Middle frontal gyrus (tissue), 1 donor: ENCODE results near the gene SCN1A.
"Not testable (repeated sequence)": the region's sequence is repeated elsewhere in the genome, so short reads cannot be mapped to it uniquely, and the experiment has no call there.

Experiments
- DNase-seq: peaks from one replicate; pipeline ENCODE4 v3.0.0-alpha.2; 2015; ENCODE audit warnings: low spot score; ENCODE audit errors: extremely low spot score

SCN1A gene

DNA sequence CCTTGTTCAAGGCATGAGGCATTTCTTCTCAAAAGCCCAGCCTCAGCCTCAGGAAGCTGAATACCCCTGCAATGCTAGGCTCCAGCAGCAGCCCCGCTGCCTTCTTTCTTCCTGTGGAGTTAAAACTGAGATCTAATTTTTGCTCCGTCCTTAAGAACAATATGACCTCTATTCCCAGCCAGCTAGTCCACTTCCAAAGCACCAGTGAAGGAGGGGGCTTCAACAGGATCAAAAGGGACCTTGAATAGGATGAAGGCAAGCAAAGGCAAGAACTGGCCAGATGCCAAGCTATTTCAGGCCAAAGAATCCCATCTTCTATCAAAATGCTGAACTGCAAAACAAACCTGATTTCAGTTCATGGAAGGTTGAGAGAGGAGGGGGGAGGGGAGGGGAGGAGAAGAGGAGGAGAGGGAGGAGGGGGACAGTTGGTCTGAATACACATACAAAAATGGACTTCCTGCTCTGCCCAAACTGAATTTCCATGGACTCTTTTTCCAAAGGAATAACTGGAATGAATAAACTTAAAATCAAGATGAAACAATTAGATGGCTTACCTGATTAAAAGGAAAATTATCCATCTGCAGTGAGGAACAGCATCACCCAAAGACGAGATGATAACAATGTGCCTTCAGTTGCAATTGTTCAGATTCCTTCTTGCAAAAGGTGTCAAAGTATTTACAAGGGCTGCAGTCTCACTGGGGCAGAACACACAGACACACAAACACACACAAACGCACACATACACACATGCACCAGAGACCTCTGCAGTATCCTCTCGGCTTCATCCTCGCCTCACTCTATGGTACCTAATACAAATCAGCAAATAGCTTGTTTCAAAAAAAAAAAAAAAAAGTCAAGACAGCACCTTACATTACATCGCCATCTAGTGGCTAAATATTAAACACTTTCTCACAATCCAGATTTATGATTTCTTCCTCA lies at the start of gene SCN1A:
TSS of gene SCN1A (minus strand) at position 804 of the 939 bp plus-strand sequence. CDS start 54,399 bp downstream, outside the sequence.
- DNase-seq: no peak

- DNase-seq: no peak
These were observed 45.4 kb upstream of the SCN1A start for GRCh38 chr2:166173263-166173662.

GRCh38 chr2:166171216-166171615 lies 43.4 kb upstream of the SCN1A start:
- no peak for DNase-seq

DNA sequence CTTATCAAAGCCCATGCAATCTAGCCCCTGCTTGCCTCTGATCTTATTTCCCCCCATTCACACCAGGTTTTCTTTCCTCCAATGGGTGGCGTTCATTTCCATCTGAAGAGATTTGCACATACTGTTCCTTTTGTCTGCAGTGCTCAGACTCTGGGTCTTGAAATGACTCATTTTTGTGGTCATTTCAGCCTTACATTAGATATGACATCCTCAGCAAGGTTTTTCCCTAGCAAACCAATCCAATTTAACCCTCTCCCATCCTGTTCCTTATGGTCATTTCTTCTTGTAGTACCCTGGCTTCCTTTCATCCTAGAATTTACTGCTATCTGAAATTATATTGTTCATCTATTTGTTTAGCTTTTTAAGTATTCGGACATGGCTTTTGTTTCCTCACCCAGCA lies 42.5 kb upstream of the SCN1A start:
- no peak for DNase-seq

GRCh38 chr2:166167449-166167848 lies 39.6 kb upstream of the SCN1A start:
- no peak for DNase-seq

GRCh38 chr2:166163775-166164174 lies 36.0 kb upstream of the SCN1A start:
- no peak for DNase-seq

DNA sequence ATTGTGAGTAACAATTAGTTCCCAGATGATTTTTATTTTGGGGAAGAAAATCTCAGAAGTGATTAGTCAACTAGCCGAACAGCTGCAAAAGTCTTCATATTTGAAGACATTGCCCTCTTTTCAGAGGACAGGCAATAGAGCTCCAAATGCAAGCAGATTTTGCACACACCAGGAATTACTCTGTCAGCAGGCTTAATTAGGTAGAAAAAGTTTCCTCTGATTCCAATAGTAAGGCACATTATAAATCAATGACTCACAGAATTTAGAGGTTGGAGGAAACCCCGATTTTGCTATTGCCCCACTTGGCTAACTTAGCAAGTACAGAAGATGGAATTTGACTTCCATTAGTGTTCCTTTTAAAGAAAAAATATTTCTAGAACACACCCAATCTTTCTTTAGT lies 30.7 kb upstream of the SCN1A start:
- no peak for DNase-seq

DNA sequence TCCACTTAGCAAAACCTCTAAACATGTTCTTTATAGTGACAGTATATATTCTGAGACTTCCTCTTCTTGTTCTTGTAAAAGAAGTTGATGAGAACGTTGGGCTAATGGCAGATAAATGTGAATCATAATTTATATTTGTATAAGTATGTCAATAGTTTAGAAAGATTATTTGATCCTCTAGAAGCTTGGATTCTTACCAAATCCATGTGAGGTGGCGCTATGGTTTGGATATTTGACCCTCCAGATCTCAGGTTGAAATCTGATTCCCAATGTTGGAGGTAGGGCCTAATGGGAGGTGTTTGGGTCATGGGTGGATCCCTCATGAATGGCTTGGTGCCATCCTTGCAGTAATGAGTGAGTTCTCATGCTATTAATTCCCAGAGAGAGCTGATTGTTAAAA lies 29.8 kb upstream of the SCN1A start:
- no peak for DNase-seq

- no peak for DNase-seq
These were observed 29.2 kb upstream of the SCN1A start for GRCh38 chr2:166156985-166157490.

DNA sequence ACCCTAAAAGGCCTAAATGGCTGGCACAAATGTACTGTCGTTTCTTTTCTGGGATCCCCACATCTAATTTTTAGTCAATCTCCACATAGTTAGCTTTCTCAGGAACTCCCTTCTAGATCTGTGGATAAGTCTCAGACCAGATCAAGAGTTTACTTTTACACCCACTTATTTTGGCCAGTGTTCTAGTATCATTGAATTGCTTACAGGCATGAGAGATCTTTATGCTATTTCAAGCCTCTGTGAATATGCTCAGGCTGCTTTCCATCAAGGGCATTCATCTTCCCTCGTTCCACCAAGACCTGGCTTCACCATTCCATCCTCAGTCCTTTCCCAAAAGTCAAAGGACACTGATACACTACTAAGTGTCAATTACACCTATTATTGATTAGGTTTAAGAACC lies 27.8 kb upstream of the SCN1A start:
- DNase-seq: no peak

- no peak for DNase-seq
These were observed 27.0 kb upstream of the SCN1A start for GRCh38 chr2:166154685-166155338.

DNA sequence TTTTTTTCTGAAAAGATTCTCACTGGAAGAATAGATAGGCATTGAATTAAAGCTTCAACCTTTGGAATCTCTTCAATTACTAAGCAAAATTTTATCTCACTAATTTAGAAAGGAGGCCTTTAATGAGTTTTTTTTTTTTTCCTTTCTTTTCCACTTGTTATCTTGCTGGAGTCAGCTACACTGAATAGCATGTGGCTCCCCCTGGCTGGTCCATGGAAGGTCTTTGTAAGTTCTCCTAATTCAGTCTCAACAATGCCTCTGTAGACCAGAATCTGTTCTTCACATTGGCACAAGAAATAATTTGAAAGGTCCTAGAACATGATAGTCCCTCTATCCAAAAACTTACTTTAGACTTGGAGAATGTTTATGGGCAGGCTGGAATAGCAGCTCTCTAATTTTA lies 24.2 kb upstream of the SCN1A start:
- DNase-seq: no peak

DNA sequence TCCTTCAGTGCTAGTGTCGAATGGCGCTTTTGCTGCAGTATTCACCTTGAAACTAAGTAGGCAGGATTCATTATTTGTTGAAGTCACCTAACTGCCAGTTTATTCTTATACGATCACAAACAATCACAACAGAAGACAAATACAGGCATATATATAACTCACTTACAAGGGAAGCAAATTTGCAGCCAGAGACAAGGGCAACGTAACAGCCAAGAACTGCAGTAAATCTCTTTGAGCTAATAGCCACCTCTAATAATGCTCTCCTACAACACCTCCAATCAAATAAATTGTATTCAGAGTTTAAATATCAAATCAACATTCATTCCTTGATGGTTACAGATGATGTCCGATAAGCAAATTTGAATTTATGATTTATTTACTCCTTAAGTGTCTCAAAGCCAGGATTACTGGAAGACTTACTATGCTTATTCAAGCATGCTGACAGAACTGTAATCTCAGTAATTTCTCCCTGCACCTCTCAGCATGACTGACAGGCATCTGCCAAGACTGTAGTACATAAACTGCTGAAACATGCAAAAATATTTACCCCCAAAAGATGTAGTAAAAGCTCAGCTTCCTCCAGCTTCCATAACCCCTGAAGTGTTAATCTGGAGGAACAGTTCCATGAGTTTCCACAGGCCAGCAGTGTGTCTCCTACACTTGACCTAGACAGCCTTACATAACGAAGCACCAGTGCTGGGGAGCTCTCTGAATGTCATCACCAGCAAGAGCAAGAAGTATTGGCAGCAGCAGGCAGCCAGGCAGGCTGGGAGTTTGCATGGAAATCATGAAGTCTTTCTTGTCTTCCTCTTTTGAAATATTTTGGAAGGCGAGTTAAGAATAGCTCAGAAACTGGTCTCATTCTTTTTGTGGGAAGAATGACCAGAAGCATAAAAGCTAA lies 20.9 kb upstream of the SCN1A start:
- no peak for DNase-seq

DNA sequence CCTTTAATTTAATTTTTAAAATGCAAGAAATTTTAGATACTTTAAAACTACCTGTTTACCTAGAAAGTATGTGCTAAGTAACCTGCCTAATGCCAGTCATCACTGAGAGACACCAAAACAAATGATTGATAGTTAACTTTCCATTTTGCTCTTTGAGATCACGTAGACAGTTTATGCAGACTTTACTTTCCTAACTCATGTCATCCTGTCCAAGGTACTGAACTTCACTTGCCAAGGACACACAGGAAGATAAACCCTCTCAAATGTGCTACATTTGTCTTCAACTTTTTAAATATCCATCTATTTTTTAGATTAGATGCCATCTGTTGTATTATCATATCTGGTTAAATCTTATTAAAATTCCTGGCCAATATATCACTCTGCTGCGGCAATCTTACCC lies 20.1 kb upstream of the SCN1A start:
- no peak for DNase-seq

- DNase-seq: no peak
These were observed 16.3 kb upstream of the SCN1A start for GRCh38 chr2:166144071-166144470.

- no peak for DNase-seq
These were observed 13.1 kb upstream of the SCN1A start for GRCh38 chr2:166140932-166141331.

- DNase-seq: no peak
These were observed 12.7 kb upstream of the SCN1A start for GRCh38 chr2:166140475-166140874.

GRCh38 chr2:166139479-166139878 lies 11.7 kb upstream of the SCN1A start:
- DNase-seq: not testable (repeated sequence)

GRCh38 chr2:166138667-166139066 lies 10.8 kb upstream of the SCN1A start:
- no peak for DNase-seq

- no peak for DNase-seq
These were observed 10.3 kb upstream of the SCN1A start for GRCh38 chr2:166138144-166138543.

DNA sequence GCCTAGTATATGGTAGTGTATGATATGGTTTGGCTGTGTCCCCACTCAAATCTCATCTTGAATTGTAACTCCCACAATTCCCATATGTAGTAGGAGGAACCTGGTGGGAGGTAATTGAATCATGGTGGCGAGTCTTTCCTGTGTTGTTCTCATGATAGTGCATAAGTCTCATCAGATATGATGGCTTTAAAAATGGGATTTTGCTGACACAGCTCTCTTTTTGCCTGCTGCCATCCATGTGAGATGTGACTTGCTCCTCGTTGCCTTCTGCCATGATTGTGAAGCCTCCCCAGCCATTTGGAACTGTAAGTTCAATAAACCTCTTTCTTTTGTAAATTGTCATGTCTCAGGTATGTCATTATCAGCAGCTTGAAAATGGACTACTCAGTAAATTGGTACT lies 9.5 kb upstream of the SCN1A start:
- no peak for DNase-seq
